NCI-H1417 treated with DMSO at 0.1 percent for 48 hours (cell line): ENCODE measurements around the gene HARS2.
"Not testable (repeated sequence)": the region's sequence is repeated elsewhere in the genome, so short reads cannot be mapped to it uniquely, and the experiment has no call there.

Source experiments
- DNase-seq: peaks from one replicate; lab custom pipeline; 2025; lab: John Stamatoyannopoulos, UW

HARS2 gene

DNA sequence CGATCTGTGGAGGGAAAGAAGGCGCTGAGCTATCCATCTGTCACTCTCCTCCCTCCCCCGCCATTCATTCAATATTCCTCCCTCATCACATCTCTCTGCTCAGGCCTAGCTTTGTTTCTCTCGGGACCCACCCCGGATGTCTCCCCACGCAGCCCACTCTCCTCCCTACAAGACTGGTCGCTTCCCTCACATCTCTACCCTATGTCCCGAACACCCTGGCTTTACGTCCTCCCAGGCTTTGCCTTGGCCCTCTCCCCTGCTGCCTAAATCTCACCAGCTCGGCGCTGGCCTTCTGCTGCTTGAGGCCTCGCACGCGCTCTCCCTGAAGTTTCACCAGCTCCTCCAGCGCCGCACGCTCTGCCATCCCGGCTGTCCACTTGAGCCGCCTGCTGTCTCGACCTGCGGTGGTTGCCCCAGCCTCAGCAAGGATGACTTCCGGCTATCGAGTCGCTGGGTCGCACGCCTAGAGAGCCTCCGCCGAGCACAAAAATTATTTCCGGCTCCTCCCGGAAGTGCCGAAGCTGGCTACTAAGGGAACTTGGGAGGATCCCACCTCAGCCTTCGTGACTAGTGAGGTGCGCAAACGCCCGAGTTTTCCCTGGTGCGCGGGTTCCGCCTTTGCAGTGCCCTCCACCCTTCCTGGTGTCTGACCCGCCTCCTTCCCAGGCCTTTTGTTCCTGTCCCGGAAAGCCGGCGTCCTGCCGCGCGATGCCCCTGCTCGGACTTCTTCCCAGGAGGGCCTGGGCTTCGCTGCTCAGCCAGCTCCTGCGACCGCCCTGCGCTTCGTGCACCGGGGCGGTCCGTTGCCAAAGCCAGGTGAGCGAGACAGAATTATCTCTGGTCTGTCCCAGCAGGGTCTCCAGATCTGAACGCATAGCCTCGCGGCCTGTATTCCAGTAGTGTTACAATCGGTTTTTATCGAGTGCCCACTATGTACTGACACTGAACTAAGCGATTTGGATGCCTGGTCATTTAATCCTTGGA lies at the start of gene HARS2, which contains the start of gene HARS1:
Gene HARS2 (plus strand): TSS at position 515 of the 984 bp plus-strand sequence. CDS start 194 bp downstream, at position 709.
Gene HARS1 (minus strand): TSS at position 430 of the 984 bp plus-strand sequence. CDS start 66 bp downstream, at position 364.
- DNase-seq = peak; percentile 26

DNA sequence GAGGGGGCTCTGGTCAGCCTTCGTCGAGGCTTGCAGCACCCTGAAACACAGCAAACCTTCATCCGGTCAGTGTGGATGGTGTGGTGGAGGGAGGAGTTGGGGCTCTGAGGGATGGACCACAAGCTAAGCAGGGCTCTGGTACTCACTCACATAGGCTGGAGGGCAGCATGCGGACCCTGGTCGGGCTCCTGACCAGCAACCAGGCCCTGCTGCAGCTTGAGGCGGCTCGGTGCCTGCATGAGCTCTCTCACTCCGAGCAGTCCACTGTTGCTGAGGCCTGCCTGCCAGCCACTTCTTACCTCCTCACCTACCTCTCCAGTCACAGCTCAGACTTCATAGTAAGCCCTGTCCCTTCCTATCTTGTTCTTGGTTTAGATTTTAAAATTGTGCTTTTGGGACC lies 49.5 kb upstream of the HARS2 start:
- no peak for DNase-seq

DNA sequence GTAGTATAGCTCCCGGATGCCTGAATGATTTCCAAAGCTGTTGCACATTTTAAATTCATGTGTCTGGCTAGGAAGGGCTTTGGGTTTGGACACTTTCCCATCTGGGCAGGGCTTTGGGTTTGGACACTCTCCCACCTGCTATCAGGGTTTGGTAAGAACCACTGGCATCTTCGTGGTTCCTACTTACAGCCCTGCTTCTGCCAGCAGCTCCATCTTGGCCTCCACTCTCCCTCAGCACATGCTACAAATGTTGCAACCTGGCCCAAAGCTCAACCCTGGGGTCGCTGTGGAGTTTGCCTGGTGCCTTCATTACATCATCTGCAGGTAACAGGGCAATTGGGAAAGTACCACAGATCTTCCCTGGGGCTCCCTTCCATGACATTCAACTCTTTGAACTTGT lies 48.5 kb upstream of the HARS2 start:
- no peak for DNase-seq

GRCh38 chr5:140647042-140647419 lies 44.2 kb upstream of the HARS2 start:
- DNase-seq = no peak

GRCh38 chr5:140658870-140659269 lies 32.4 kb upstream of the HARS2 start:
- DNase-seq = no peak

- not testable (repeated sequence) for DNase-seq
Measured at GRCh38 chr5:140660371-140660770, 30.9 kb upstream of the HARS2 start.

DNA sequence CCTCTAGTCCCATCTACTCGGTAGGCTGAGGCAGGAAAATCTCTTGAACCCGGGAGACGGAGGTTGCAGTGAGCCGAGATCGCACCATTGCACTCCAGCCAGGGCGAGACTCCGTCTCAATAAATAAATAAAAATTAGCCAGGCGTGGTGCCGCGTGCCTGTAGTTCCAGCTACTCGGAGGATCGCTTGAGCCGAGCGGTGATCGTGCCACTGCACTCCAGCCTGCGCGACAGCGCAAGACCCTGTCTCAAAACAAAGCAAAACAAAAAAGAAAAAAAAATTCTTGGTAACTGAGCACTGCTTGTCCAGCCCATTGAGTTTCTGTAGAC lies 27.3 kb upstream of the HARS2 start:
- no peak for DNase-seq

GRCh38 chr5:140664359-140665119 lies 26.7 kb upstream of the HARS2 start, which contains the start of gene WDR55:
Gene WDR55 (plus strand): TSS chr5:140664904. CDS start chr5:140664913, 9 bp downstream.
- DNase-seq = no peak

DNA sequence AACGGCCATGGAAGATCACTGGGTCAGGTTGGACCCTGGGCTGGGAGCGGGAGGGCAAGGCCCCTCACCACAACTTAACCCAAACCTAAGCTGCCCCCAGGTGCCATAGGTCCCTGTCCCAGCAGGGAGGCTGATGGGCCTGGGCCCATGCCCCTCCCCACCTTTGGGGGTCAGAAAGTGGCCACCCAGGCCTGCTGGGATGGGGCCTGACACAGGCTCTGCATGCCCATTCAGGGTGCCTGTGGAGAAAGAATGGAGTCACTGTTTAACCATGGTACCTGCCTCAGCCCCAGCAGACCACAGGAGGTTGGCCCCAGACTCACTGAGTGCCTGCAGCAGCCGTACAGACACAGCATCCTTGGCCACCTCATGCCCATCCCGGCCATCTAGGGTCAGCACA lies 20.2 kb upstream of the HARS2 start:
- DNase-seq = not testable (repeated sequence)

DNA sequence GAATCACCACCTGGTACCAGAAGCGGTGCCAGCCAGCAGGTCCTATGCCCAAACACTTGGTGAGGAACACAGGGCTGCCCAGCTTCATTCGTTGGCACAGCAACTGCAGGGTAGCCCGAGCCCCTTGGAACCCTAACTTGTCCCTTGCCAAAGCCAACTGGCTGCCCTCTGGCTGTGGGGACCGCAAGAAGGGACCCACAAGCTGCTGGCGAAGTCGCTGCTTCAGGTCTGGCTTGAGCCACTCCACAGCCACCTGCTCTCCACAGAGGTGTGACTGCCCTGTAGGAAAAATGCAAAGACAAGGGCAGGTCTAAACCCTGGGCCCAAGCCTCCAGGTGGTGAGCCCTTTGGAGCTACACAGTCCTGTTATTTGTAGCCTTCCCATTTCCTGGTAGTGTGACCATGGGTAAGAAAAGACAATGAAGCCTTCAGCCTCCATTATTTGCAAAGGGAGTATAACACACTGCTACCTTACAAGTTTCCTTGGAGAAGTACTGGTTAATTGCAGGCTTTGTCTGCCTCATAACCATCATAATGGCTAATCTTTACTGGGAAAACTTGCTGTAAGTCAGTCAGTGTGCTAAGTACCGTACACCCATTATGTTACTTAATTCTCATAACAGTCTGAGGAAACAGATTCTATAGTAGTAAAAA lies 19.7 kb upstream of the HARS2 start:
- no peak for DNase-seq

DNA sequence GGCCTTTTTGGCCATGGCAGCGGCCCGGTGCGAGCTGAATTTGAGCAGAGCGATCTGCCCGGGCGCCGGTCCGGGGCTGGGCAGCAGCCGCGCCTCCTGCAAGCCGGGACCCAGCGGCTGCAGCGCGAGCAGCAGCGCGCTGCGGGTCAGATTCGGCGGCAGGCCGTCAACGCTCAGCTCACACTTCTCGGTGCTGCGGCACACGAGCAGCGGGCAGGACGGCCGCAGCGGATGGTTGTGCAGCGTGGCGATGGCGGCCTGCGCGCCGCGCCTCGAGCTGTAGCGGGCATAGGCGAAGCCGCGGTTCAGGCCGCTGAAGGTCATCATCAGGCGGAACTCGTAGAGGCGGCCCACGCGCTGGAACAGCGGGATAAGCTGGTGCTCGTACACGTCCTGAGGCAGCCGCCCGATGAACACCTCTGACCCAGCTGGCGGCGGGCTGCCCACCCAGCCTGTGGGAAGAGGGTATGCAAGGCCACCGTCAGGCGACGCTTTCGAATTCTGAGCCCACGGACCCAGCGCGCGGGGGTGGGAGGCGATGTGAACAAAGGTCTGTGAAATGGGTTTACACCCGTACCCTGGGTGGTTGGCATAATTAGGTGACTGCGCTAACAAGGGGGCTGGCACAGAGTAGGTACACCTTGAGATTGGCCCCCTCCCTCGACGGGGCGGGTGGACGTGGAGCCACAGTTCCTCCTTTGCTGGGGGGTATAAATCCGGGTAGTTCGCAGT lies 18.6 kb upstream of the HARS2 start:
- DNase-seq = no peak

GRCh38 chr5:140673187-140673976 lies 17.9 kb upstream of the HARS2 start, which contains the start of gene DND1:
Gene DND1 (minus strand): TSS chr5:140673576. CDS start chr5:140673542, 34 bp downstream.
- no peak for DNase-seq

- DNase-seq = no peak
Measured at GRCh38 chr5:140674211-140674610, 17.0 kb upstream of the HARS2 start.

- DNase-seq = no peak
Measured at GRCh38 chr5:140674629-140675028, 16.6 kb upstream of the HARS2 start.

- DNase-seq = no peak
Measured at GRCh38 chr5:140677947-140678346, 13.3 kb upstream of the HARS2 start.

DNA sequence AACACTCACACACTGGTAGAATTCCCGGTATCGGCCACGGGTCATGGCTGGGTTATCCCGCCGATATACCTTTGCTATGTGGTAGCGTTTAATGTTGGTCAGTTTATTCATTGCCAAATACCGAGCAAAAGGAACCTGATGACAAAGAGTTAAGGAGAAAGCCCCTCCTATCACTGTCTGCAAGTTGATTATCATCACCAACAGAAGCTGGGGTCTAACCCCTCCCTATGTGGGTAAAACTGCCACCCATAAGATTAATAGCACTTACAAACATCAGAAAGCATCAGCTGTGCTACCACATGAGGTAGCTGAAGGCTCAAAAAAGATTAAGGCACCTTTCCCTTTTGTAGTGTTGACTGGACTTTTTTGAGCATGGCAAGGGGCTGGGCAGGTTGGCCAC lies 12.3 kb upstream of the HARS2 start:
- no peak for DNase-seq

GRCh38 chr5:140690376-140690932 lies 801 bp upstream of the HARS2 start:
- DNase-seq = no peak

GRCh38 chr5:140694276-140694675 lies 3.0 kb downstream of the HARS2 start:
- no peak for DNase-seq

DNA sequence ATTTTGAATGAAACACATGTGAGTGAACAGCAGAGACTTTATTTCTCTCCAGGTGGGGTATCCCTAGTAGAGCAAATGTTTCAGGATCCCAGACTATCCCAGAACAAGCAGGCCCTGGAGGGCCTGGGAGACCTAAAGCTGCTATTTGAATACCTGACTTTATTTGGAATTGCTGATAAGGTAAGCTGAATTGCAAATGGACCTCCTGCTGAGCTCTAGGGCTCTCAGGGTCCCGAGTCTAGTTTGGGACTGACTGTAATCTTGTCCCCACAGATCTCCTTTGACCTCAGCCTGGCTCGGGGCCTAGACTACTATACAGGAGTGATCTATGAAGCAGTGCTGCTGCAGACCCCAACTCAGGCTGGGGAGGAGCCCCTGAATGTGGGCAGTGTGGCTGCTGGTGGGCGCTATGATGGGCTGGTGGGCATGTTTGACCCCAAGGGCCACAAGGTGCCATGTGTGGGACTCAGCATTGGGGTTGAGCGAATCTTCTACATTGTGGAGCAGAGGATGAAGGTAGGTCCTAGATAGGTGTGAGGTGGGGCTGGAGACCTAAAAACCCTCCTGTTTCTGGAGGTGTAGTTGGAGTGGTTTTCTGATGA lies 5.7 kb downstream of the HARS2 start:
- DNase-seq = no peak
